ENCODE measurements around the gene NEK1.

The NEK1 gene

DNA sequence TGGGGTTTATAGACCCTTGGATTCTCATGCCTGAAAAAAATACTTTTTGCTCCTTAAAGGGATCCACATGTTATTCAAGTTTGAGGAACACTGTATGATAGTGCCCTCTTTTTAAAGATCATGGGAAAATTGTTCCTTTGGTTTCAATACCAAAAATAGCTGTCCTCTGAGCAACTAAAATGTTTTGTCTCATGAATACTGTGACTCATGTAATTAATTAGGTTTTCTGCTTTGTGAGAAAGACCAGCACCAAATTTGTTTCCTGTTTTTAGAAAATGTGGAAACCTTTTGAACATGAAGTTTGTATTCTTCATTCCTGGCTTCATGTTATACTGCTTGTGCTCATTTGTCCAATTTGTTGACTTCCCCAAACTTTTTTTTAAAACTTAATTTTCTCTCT lies 214.1 kb downstream of the NEK1 start:
- no peak overlapping the region for H3K27ac ChIP-seq

DNA sequence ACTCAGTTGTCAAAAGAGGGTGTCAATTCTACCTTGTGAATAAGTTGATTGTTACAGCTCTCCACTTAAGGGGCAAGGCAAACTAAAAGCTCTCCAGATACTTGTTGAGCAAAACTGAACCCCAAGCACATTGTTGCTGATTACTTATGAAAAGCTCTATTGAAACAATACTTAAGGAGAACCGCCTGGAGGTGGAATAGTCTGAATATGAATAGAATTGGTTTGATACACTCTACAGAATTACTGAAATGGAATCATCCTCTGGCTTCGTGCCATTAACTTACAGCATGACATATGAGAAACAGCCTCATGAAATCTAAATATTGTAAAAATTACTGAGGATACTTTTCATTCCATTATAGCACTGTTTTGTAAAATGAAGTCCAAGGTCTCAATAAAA lies 214.6 kb downstream of the NEK1 start:
- no peak overlapping the region for H3K27ac ChIP-seq
- TF ChIP-seq, protein P1, sequence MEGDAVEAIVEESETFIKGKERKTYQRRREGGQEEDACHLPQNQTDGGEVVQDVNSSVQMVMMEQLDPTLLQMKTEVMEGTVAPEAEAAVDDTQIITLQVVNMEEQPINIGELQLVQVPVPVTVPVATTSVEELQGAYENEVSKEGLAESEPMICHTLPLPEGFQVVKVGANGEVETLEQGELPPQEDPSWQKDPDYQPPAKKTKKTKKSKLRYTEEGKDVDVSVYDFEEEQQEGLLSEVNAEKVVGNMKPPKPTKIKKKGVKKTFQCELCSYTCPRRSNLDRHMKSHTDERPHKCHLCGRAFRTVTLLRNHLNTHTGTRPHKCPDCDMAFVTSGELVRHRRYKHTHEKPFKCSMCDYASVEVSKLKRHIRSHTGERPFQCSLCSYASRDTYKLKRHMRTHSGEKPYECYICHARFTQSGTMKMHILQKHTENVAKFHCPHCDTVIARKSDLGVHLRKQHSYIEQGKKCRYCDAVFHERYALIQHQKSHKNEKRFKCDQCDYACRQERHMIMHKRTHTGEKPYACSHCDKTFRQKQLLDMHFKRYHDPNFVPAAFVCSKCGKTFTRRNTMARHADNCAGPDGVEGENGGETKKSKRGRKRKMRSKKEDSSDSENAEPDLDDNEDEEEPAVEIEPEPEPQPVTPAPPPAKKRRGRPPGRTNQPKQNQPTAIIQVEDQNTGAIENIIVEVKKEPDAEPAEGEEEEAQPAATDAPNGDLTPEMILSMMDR (IDR thresholded peaks at IDR 0.05): no peak

More for the DNA sequence above, 214.1 kb downstream of the NEK1 start:
- TF ChIP-seq, protein P1 (IDR thresholded peaks at IDR 0.05): no peak
- no peak for TF ChIP-seq ZFX (IDR thresholded peaks at IDR 0.05; ENCODE audit: borderline replicate concordance)

DNA sequence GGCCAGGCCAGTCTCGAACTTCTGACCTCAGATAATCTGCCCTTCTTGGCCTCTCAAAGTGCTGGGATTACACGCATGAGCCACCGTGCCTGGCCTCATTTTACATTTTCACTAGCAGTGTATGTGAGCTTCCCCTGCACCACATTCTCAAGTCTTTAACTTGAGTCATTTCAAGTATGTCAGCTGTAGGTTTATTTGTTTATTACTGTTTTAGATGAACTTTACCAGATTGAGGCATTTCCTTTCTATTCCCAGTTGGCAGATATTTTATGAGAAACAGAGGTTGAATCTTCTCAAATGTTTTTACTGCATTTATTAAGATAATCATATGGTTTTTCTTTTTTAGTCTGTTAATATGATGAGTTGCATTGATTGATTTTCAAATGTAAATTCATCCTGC lies 227.0 kb downstream of the NEK1 start:
- no peak for TF ChIP-seq ZFX (IDR thresholded peaks at IDR 0.05; ENCODE audit: borderline replicate concordance)
- TF ChIP-seq, protein P1 (IDR thresholded peaks at IDR 0.05): no peak
- no peak overlapping the region for H3K27ac ChIP-seq

DNA sequence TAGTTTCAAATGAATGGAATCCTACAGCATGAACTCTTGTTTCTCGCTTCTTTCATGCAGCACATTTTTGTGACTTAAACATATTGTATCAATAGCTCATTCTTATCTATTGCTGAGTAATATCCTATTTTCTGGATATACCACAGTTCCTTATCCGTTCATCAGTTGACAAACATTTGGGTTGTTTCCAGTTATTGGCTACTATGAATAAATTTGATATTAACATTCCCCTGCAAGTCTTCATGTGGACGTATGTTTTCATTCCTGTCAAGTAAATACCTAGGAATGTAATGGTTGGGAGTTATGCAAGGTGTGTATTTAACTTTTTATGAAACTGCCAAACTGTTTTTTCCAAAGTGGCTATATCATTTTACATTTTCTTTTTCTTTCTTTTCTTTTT lies 227.6 kb downstream of the NEK1 start:
- TF ChIP-seq, protein P1 (IDR thresholded peaks at IDR 0.05): no peak
- no peak for TF ChIP-seq ZFX (IDR thresholded peaks at IDR 0.05; ENCODE audit: borderline replicate concordance)
- no peak overlapping the region for H3K27ac ChIP-seq

DNA sequence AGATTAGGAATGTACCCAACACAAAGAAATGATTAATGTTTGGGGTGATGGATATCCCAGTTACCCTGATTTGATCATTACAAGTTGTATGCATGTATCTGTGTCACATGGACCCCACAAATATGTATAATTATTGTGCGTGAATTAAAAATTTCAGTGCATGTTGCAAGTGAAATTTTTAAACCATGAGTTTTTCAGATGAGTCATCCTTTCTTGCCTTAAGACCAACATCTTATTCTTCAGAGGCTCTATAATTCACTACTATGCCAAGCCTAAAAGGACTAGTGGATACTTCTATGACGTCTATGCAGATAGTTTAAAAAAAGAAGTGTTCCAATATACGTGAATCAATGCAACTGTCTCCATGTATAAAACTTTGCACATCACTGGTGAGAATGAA lies 228.7 kb downstream of the NEK1 start:
- TF ChIP-seq, protein P1 (IDR thresholded peaks at IDR 0.05): no peak
- no peak for TF ChIP-seq ZFX (IDR thresholded peaks at IDR 0.05; ENCODE audit: borderline replicate concordance)
- H3K27ac ChIP-seq: no peak overlapping the region

DNA sequence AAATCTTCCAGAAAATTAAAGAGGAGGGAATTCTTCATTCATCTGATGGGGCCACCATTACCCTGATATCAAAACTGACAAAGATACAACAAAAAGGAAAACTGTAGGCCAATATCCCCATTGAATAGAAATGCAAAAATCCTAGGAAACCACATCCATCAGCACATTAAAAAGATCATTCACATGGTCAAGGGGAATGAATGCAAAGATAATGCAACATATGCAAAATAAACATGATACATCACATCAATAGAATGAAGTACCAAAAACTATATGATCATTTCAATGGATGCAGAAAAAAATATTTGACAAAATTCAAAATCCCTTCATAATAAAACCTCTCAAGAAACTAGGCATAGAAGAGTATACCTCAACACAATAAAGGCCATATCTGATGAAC lies 232.7 kb downstream of the NEK1 start:
- TF ChIP-seq, protein P1 (IDR thresholded peaks at IDR 0.05): no peak
- TF ChIP-seq ZFX (IDR thresholded peaks at IDR 0.05; ENCODE audit: borderline replicate concordance): no peak
- no peak overlapping the region for H3K27ac ChIP-seq

DNA sequence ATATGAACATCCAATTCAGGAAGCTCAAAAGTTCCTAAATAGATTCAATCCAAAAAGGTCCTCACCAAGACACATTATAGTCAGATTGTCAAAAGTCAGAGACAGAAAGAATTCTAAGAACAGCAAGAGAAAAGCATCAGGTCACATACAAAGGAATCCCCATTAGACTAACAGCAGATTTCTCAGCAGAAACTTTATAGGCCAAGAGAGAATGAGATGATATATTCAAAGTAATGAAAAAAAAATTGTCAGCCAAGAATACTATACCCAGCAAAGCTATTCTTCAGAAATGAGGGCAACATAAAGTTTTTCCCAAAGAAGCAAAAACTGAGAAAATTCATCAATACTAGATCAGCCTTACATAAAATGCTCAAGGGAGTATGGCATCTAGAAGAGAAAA lies 235.0 kb downstream of the NEK1 start:
- H3K27ac ChIP-seq: no peak overlapping the region
- TF ChIP-seq, protein P1 (IDR thresholded peaks at IDR 0.05): no peak
